ENCODE data around the gene MATN4. TPM values are rescaled to one million over a fixed set of nuclear protein-coding genes. Genes with fewer than 3 reads are reported as not detected.

MATN4 gene
- total RNA-seq, 1 experiment from 2014 or later: not detected

DNA sequence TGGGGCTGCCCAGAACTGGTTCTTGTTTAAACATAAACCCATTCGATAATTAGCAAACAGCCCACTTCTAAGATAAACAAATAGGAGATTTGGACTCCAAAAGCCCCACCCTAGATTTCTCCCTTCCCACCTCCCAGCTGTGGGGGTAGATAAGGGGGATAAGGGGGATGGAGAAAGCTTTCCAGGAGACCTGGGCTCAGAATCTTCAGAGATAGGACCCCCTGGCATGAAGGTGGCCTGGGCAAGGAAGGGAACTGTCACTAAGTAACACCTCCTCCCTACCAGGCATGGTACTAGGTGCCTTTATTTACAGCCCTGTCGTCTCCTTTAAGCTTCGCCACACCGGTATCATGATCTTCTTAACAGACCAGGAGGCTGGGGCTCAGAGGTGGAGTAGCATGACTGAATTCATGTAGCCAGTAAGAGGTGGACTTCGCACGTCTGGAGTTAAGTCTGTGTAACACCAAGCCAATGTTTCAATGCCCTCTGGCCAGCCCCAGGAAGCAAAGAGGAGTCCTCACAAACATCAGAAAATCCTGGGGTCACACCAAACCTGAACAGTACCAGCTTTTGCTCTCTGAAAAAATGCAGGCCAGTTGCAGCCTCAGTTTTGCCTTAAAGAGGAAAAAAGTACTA, 35.6 kb upstream of the MATN4 start:
- TF ChIP-seq, protein P1, sequence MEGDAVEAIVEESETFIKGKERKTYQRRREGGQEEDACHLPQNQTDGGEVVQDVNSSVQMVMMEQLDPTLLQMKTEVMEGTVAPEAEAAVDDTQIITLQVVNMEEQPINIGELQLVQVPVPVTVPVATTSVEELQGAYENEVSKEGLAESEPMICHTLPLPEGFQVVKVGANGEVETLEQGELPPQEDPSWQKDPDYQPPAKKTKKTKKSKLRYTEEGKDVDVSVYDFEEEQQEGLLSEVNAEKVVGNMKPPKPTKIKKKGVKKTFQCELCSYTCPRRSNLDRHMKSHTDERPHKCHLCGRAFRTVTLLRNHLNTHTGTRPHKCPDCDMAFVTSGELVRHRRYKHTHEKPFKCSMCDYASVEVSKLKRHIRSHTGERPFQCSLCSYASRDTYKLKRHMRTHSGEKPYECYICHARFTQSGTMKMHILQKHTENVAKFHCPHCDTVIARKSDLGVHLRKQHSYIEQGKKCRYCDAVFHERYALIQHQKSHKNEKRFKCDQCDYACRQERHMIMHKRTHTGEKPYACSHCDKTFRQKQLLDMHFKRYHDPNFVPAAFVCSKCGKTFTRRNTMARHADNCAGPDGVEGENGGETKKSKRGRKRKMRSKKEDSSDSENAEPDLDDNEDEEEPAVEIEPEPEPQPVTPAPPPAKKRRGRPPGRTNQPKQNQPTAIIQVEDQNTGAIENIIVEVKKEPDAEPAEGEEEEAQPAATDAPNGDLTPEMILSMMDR (IDR thresholded peaks at IDR 0.05; ENCODE audit: unreplicated experiment): no peak
- H3K27me3 Mint-ChIP-seq (ENCODE audit: insufficient read depth, unreplicated experiment): no peaks in the 10 kb centered on the region
- H3K27ac Mint-ChIP-seq (ENCODE audit: low read depth, unreplicated experiment): peak overlapping the region; percentile 93
- peaks cover 24% of the 10 kb centered on the region for H3K36me3 Mint-ChIP-seq (ENCODE audit: insufficient read depth, unreplicated experiment)
- BruUV-seq (replicated peaks): no TSS peak
- CTCF ChIA-PET: interaction anchor here (0.7 to 9.0 kb wide), 9 partner anchors 9 to 428 kb away, joined by 3 to 82 read pairs (median 4); partner anchors contain the start of gene SYS1
- no peak for DNase-seq (ENCODE audit: unreplicated experiment)
- peak overlapping the region; percentile 89 for H3K4me3 Mint-ChIP-seq (ENCODE audit: unreplicated experiment)
- no peaks in the 10 kb centered on the region for H3K9me3 Mint-ChIP-seq (ENCODE audit: unreplicated experiment)
- H3K4me1 Mint-ChIP-seq (ENCODE audit: insufficient read depth, unreplicated experiment): peaks cover 62% of the 10 kb centered on the region
- intact Hi-C loops (cut with micrococcal nuclease): no loop called here
- POLR2A ChIA-PET: interaction anchor here (1.0 to 37.4 kb wide), 11 partner anchors 8 to 591 kb away, joined by 3 to 1328 read pairs (median 4); partner anchors contain the start of genes PCIF1, PIGT, SDC4 and SLPI

DNA sequence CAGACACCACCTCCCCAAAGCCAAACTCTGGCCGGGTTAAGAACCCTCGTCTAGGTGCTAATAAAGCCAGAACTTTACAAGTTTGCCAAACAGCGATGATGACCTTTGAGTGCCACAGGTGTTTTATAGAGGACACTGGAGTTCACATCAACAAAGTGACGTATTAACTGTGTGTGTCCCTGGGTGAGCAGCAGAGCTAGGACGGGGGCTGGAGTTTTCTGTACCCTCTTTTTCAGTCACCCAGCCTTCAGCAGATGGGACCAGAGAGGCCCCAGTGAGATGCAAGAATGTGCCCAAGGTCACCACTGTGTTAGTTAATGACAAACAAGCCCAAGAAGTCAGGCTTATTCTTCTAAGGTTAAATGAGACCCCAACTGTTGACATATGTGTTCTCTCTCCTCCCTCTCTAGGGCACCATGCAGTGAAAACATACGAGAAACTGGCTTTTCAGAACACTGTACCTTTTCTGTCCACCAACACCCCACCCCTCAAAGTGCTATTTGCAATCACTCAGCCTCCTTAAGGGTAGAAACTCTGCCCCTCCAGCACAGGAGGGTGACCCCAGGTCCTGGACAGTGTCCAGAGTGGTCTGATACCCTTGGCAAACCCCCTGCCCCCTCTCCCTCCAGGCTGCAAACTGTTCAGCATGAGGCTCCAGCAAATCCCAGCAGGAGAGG, 34.9 kb upstream of the MATN4 start:
- no peak for DNase-seq (ENCODE audit: unreplicated experiment)
- Mint-ChIP-seq H3K27me3 (ENCODE audit: insufficient read depth, unreplicated experiment) (no peaks in the 10 kb centered on the region), H3K4me1 (ENCODE audit: insufficient read depth, unreplicated experiment) (peaks cover 69% of the 10 kb centered on the region), H3K27ac (ENCODE audit: low read depth, unreplicated experiment) (peak overlapping the region; percentile 93), H3K36me3 (ENCODE audit: insufficient read depth, unreplicated experiment) (peaks cover 26% of the 10 kb centered on the region), H3K9me3 (ENCODE audit: unreplicated experiment) (no peaks in the 10 kb centered on the region), H3K4me3 (ENCODE audit: unreplicated experiment) (peak overlapping the region; percentile 89)
- no TSS peak for BruUV-seq (replicated peaks)
- intact Hi-C loops (cut with micrococcal nuclease): no loop called here
- POLR2A ChIA-PET: interaction anchor here (0.6 to 37.4 kb wide), 12 partner anchors 7 to 592 kb away, joined by 3 to 1328 read pairs (median 4); partner anchors contain the start of genes PCIF1, PIGT, SDC4 and SLPI
- TF ChIP-seq, protein P1 (IDR thresholded peaks at IDR 0.05; ENCODE audit: unreplicated experiment): no peak
- CTCF ChIA-PET: interaction anchor here (0.7 to 9.0 kb wide), 6 partner anchors 10 to 94 kb away, joined by 3 to 82 read pairs (median 5); partner anchors contain the start of gene SYS1

DNA sequence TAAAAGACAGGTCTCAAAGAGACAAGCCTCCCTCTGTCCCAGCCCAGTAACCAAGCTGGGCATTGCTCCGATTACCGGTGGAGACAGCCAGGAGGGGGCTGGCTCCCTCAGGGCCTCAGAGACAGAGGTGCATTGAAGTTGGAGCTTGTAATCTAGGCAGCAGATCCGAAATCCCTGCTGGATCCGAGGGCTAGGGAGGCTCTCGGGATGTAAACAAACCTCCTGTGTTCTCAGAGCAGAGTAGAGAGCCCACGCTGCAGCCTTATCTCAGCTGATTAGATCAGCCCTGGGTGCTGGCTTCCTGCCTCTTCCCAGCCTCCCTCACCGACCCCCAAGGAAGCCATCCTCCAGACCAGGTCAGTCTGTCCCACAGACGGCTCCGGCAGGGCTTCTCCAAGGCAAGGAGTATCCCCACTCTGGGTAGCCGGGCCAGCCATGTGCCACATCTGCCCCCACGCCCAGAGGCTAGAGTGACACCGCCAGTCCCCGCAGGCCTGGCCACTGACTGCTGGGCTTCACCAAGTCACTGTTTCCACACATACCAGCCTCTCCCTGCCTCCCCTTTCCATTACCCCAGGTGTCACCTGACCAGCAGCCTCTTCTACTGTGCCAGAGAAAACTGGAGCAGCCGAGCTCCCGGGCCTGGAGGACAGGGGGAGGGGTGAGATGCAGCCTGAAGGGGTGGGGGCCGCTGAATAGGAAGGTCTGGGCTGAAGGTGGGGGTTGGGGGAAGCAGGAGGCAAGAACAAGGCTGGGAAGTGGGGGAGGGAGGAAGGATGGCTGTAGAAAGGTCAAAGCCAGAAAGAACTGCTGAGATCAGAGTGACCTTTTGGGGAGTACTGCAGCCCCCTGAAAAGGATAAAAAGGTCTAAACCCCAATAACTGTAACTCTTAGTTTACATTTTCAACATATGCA, 34.1 kb upstream of the MATN4 start:
- Mint-ChIP-seq H3K27ac (ENCODE audit: low read depth, unreplicated experiment) (peak overlapping the region; percentile 93), H3K4me1 (ENCODE audit: insufficient read depth, unreplicated experiment) (peaks cover 76% of the 10 kb centered on the region), H3K4me3 (ENCODE audit: unreplicated experiment) (peak overlapping the region; percentile 89), H3K36me3 (ENCODE audit: insufficient read depth, unreplicated experiment) (peaks cover 26% of the 10 kb centered on the region), H3K27me3 (ENCODE audit: insufficient read depth, unreplicated experiment) (no peaks in the 10 kb centered on the region), H3K9me3 (ENCODE audit: unreplicated experiment) (no peaks in the 10 kb centered on the region)
- intact Hi-C loops (cut with micrococcal nuclease): no loop called here
- CTCF ChIA-PET: interaction anchor here (0.7 to 9.0 kb wide), 8 partner anchors 10 to 429 kb away, joined by 3 to 82 read pairs (median 4); partner anchors contain the start of gene SYS1
- TF ChIP-seq, protein P1 (IDR thresholded peaks at IDR 0.05; ENCODE audit: unreplicated experiment): no peak
- DNase-seq (ENCODE audit: unreplicated experiment): peak; percentile 42
- no TSS peak for BruUV-seq (replicated peaks)
- POLR2A ChIA-PET: interaction anchor here (0.6 to 37.4 kb wide), 14 partner anchors 9 to 492 kb away, joined by 3 to 1328 read pairs (median 4); partner anchors contain the start of genes PIGT, SDC4, SNX21 and SYS1
